Spleen (tissue), 11 donors: ENCODE results near the gene TMEM117. TPM values are rescaled to one million over a fixed set of nuclear protein-coding genes. Genes with fewer than 3 reads are reported as not detected.

Experiments
- DNase-seq: peaks from one replicate; pipeline ENCODE4 v3.0.0-alpha.2; 2020
- H3K27ac ChIP-seq, 8 donors: fragments of 200-600 bp; sonication (generic) in 7 of 8; 1 replicate in 4 of 8; 2 replicates in 4 of 8; pipeline versions ENCODE4 v1.5.0 to v1.8.0; 2016 to 2021; ENCODE audit warnings: inconsistent platforms in 4 of 8, mild to moderate bottlenecking in 4 of 8, moderate library complexity in 1 of 8
- H3K27me3 ChIP-seq, 7 donors: fragments of 200-600 bp; sonication (generic) in 6 of 7; replicated peaks in 1 of 7; 1 replicate in 4 of 7; 2 replicates in 3 of 7; pipeline versions ENCODE4 v1.5.0 to v1.8.0; 2016 to 2021; ENCODE audit warnings: inconsistent platforms in 3 of 7, mild to moderate bottlenecking in 1 of 7
- H3K36me3 ChIP-seq, 6 donors: fragments of 200-600 bp; sonication (generic) in 5 of 6; 1 replicate in 4 of 6; 2 replicates in 2 of 6; pipeline versions ENCODE4 v1.5.0 to v1.8.0; 2016 to 2021; ENCODE audit warnings: inconsistent platforms in 2 of 6
- H3K4me1 ChIP-seq, 6 donors: fragments of 200-600 bp; sonication (generic) in 5 of 6; 1 replicate in 3 of 6; 2 replicates in 3 of 6; pipeline versions ENCODE4 v1.5.0 to v1.8.0; 2016 to 2021; ENCODE audit warnings: inconsistent platforms in 3 of 6
- H3K4me3 ChIP-seq, 8 donors: fragments of 200-600 bp; sonication (generic) in 7 of 8; 1 replicate in 4 of 8; 2 replicates in 4 of 8; pipeline versions ENCODE4 v1.5.0 to v1.8.0; 2016 to 2021; ENCODE audit warnings: inconsistent platforms in 4 of 8, mild to moderate bottlenecking in 4 of 8, moderate library complexity in 2 of 8
- H3K9me3 ChIP-seq, 8 donors: fragments of 200-600 bp; sonication (generic) in 7 of 8; 1 replicate in 4 of 8; 2 replicates in 4 of 8; pipeline versions ENCODE4 v1.5.0 to v1.8.0; 2016 to 2021; ENCODE audit warnings: inconsistent platforms in 4 of 8
- CTCF ChIP-seq, 11 experiments: fragments of 200-600 bp in 7 of 11; fragments of 450-650 bp in 4 of 11; sonication (generic) in 4 of 11; IDR thresholded peaks in 8 of 11; conservative IDR thresholded peaks in 3 of 11; 1 replicate in 7 of 11; 2 replicates in 4 of 11; pipeline versions ENCODE4 v1.4.0 to v1.8.0; 2016 to 2021; ENCODE audit warnings: antibody characterized with exemption in 11 of 11, inconsistent platforms in 4 of 11, mild to moderate bottlenecking in 1 of 11
- POLR2A ChIP-seq, 3 donors: fragments of 450-650 bp; IDR thresholded peaks; one replicate each; pipeline ENCODE4 v1.5.1; 2017; ENCODE audit warnings: antibody characterized with exemption in 3 of 3, mild to moderate bottlenecking in 1 of 3
- POLR2AphosphoS5 ChIP-seq, 3 donors: sonication (generic); formaldehyde crosslinking; IDR thresholded peaks; one replicate each; pipeline ENCODE4 v1.5.1; 2017; ENCODE audit warnings: antibody characterized with exemption in 3 of 3
- WGBS, 5 donors: extraction: QIAGEN DNeasy Blood & Tissue Kit in 3 of 5; methylation state at CpG; one replicate each; pipeline versions ENCODE4 v1.1.5 to v1.1.7; 2013 to 2018; 5-methylcytosine and 5-hydroxymethylcytosine counted together
- intact Hi-C: fragments of 100-400 bp; cut with DNase I; formaldehyde crosslinking; loops from one replicate; pipeline ENCODE4 v1.15.0; 2023; ENCODE audit warnings: low total_unique reads
- polyA plus RNA-seq, 3 donors: library from polyadenylated mRNA; stranded (reverse); fragments of 200-250 nt; gene quantifications; one replicate each; pipeline ENCODE4 v1.2.1, GENCODE V29; 2013
- total RNA-seq, 7 donors: library from RNA; depleted of rRNA in 3 of 7; stranded (reverse); fragments of >200 nt in 3 of 7; fragmentation: NEBNext Ultra II Directional in 4 of 7; extraction: Animal tissue kit (Norgen Biotek cat#: 25700) in 4 of 7; gene quantifications; one replicate each; pipeline versions ENCODE4 v1.1.0 to v1.2.1, GENCODE V29; 2016 to 2021
- donor health status: healthy with polysubstance abuse.
- donor health status: DM: no; HTN: no; CAD: no; lungs with moderate emphysema.
- donor health status: DM: no; HTN: no; CAD: no.
- donor health status: Bipolar disorder and iron deficiency.
- donor health status: healthy.
- donor health status: DM: no; HTN: no; CAD: no.
- donor health status: DM: yes; HTN: yes; CAD: no.

Gene TMEM117
- total and polyA plus RNA-seq, 10 donors = 1.7 to 24.5 (median 5.0) TPM

- no peak for DNase-seq
- Histone ChIP-seq H3K27ac (no peak overlapping the region), H3K4me1 (no peaks in the 10 kb centered on the region), H3K27me3 (no peaks in the 10 kb centered on the region), H3K36me3 (no peaks in the 10 kb centered on the region), H3K9me3 (no peaks in the 10 kb centered on the region), H3K4me3 (no peak overlapping the region)
- 12 to 28% (median 24%) methylated on average over 2 of the region's 2 CpGs for WGBS, 5 donors
- TF ChIP-seq CTCF (IDR thresholded peaks at IDR 0.05 in 8 of 11, conservative IDR thresholded peaks at IDR 0.05 in 3 of 11) (no peak), POLR2AphosphoS5 (IDR thresholded peaks at IDR 0.05) (no peak), POLR2A (IDR thresholded peaks at IDR 0.05) (no peak)
- intact Hi-C loops = no loop called here
Observed at GRCh38 chr12:44428825-44429224, 592.9 kb downstream of the TMEM117 start.

DNA sequence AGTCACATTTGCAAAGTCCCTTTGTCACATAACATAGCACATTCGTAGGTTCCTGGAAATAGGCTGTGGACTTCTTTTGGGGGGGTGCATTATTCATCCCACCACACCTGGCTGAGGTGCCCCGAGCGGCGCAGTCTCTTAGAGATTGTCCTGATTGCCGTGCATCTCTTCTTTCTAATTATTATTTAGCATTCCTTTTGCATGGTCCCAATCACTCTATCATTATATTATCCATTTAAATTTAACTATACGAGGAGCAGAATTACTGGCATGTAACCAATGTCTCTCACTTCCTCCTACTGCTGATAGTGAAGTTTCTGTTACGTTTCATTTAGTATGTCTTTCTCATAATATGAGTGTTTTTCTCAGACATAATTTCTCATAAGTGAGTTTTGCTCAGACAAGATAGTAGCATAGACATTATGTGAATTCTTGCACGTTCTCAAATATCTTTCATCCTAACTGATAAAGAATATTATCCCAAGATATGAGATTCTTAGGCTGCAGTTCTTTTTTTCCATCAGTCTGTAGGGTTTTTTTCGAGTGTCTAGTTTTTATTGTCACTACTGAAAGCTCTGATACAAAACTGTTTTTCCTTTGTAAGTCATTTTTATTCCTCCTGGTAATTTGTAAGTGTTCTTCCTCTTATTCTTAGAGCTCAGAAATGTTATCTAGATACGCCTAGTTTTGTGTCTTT lies 595.9 kb downstream of the TMEM117 start:
- Histone ChIP-seq H3K36me3 (no peaks in the 10 kb centered on the region), H3K4me1 (no peaks in the 10 kb centered on the region), H3K27ac (no peak overlapping the region), H3K4me3 (no peak overlapping the region), H3K27me3 (no peaks in the 10 kb centered on the region), H3K9me3 (no peaks in the 10 kb centered on the region)
- intact Hi-C loops = no loop called here
- 66 to 76% (median 70%) methylated on average over 10 of the region's 10 CpGs for WGBS, 5 donors
- no peak for DNase-seq
- TF ChIP-seq POLR2A (IDR thresholded peaks at IDR 0.05) (no peak), POLR2AphosphoS5 (IDR thresholded peaks at IDR 0.05) (no peak), CTCF (IDR thresholded peaks at IDR 0.05 in 8 of 11, conservative IDR thresholded peaks at IDR 0.05 in 3 of 11) (no peak)

- no peaks in the 10 kb centered on the region for H3K9me3 ChIP-seq
- H3K4me1 ChIP-seq = no peaks in the 10 kb centered on the region
- intact Hi-C loops = no loop called here
- DNase-seq = no peak
- H3K27ac ChIP-seq = no peak overlapping the region
- 51 to 83% (median 76%) methylated on average over 1 of the region's 1 CpG for WGBS, 5 donors
- no peaks in the 10 kb centered on the region for H3K36me3 ChIP-seq
- no peaks in the 10 kb centered on the region for H3K27me3 ChIP-seq
- TF ChIP-seq POLR2A (IDR thresholded peaks at IDR 0.05) = no peak
- TF ChIP-seq POLR2AphosphoS5 (IDR thresholded peaks at IDR 0.05) = no peak
- no peak for TF ChIP-seq CTCF (IDR thresholded peaks at IDR 0.05 in 8 of 11, conservative IDR thresholded peaks at IDR 0.05 in 3 of 11)
- H3K4me3 ChIP-seq = no peak overlapping the region
Observed at GRCh38 chr12:44433659-44434058, 597.8 kb downstream of the TMEM117 start.

DNA sequence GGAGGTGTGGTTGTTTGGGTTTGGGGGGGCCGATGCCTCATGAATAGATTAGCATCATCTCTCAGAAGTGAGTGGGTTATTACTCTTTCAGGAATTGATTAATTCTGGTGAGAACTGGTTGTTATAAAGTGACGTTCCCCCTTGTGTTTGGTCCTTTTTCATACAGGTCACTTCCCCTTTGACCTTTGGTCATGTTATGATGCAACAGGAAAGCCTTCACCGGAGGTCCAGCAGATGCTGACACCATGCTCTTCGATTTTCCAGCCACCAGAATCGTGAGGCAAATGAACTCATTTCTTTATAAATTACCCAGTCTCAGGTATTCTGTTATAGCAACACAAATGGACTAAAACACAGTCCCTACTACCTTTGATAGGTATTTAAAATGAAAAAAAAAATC lies 600.9 kb downstream of the TMEM117 start:
- 67 to 79% (median 76%) methylated on average over 5 of the region's 5 CpGs for WGBS, 5 donors
- no peak for TF ChIP-seq POLR2AphosphoS5 (IDR thresholded peaks at IDR 0.05)
- no peak for TF ChIP-seq POLR2A (IDR thresholded peaks at IDR 0.05)
- TF ChIP-seq CTCF (IDR thresholded peaks at IDR 0.05 in 8 of 11, conservative IDR thresholded peaks at IDR 0.05 in 3 of 11) = no peak
- Histone ChIP-seq H3K27ac (no peak overlapping the region), H3K36me3 (no peaks in the 10 kb centered on the region), H3K4me1 (no peaks in the 10 kb centered on the region), H3K27me3 (no peaks in the 10 kb centered on the region), H3K9me3 (no peaks in the 10 kb centered on the region), H3K4me3 (no peak overlapping the region)
- no peak for DNase-seq
- intact Hi-C loops = no loop called here

Other genes with a start within 250 kb of the TMEM117 start
- 10 to 100 TPM; 13.3 to 18.2 (median 15.9) TPM for gene PUS7L, start 77.3 kb upstream of the TMEM117 start, total RNA-seq
- gene PUS7L, start 77.3 kb upstream of the TMEM117 start, polyA plus RNA-seq = 1 to 10 TPM; 1.5 to 2.1 (median 1.8) TPM
- gene IRAK4, start 77.1 kb upstream of the TMEM117 start, total RNA-seq = 10 to 100 TPM; 32.6 to 97.9 (median 52.0) TPM
- 10 to 100 TPM; 18.1 to 23.1 (median 20.0) TPM for gene IRAK4, start 77.1 kb upstream of the TMEM117 start, polyA plus RNA-seq
- 10 to 100 TPM; 28.1 to 58.4 (median 36.9) TPM for gene TWF1, start 29.8 kb upstream of the TMEM117 start, total RNA-seq
- 10 to 100 TPM; 20.6 to 26.0 (median 24.8) TPM for gene TWF1, start 29.8 kb upstream of the TMEM117 start, polyA plus RNA-seq